Hepatocyte (in vitro differentiated cells): Measurements from ENCODE around the gene TBC1D1. TPM values are rescaled to one million over a fixed set of nuclear protein-coding genes. Genes with fewer than 3 reads are reported as not detected.

Experiments
- DNase-seq: peaks from one replicate; pipeline ENCODE4 v3.0.0-alpha.2; 2016; ENCODE audit warnings: low spot score
- H2AFZ ChIP-seq: fragments of 200-600 bp; sonication (generic); 2 replicates; pipeline ENCODE4 v1.6.0; 2016; ENCODE audit warnings: antibody characterized with exemption, mild to moderate bottlenecking
- H3K27ac ChIP-seq: fragments of 200-600 bp; sonication (generic); 2 replicates; pipeline ENCODE4 v1.5.1; 2016; ENCODE audit warnings: mild to moderate bottlenecking
- H3K27me3 ChIP-seq: fragments of 200-600 bp; sonication (generic); 2 replicates; pipeline ENCODE4 v1.6.1; 2016
- H3K36me3 ChIP-seq: fragments of 200-600 bp; sonication (generic); replicated peaks from 2 replicates; pipeline ENCODE4 v1.5.1; 2016; ENCODE audit warnings: low read depth; ENCODE audit not compliant: insufficient read depth
- H3K4me1 ChIP-seq: fragments of 200-600 bp; sonication (generic); 2 replicates; pipeline ENCODE4 v1.5.1; 2016; ENCODE audit warnings: mild to moderate bottlenecking, moderate library complexity; ENCODE audit not compliant: insufficient read depth
- H3K4me2 ChIP-seq: fragments of 200-600 bp; sonication (generic); 2 replicates; pipeline ENCODE4 v1.6.0; 2016
- H3K4me3 ChIP-seq: fragments of 200-600 bp; sonication (generic); 2 replicates; pipeline ENCODE4 v1.5.1; 2016; ENCODE audit warnings: mild to moderate bottlenecking
- H3K79me2 ChIP-seq: fragments of 200-600 bp; sonication (generic); 2 replicates; pipeline ENCODE4 v1.6.0; 2017; ENCODE audit warnings: mild to moderate bottlenecking
- H3K9me2 ChIP-seq: fragments of 200-600 bp; sonication (generic); replicated peaks from 2 replicates; pipeline ENCODE4 v1.6.0; 2017; ENCODE audit warnings: mild to moderate bottlenecking; ENCODE audit not compliant: insufficient read depth
- H3K9me3 ChIP-seq: fragments of 200-600 bp; sonication (generic); 2 replicates; pipeline ENCODE4 v1.5.1; 2016; ENCODE audit warnings: low read depth, mild to moderate bottlenecking
- H4K20me1 ChIP-seq: fragments of 200-600 bp; sonication (generic); 2 replicates; pipeline ENCODE4 v1.6.0; 2016; ENCODE audit warnings: mild to moderate bottlenecking; ENCODE audit not compliant: insufficient read depth, poor library complexity, severe bottlenecking
- CTCF ChIP-seq: fragments of 200-600 bp; sonication (generic); IDR thresholded peaks from 2 replicates; pipeline ENCODE4 v1.5.1; 2016; ENCODE audit warnings: antibody characterized with exemption, mild to moderate bottlenecking; ENCODE audit not compliant: poor library complexity
- EZH2 ChIP-seq: fragments of 200-600 bp; sonication (generic); IDR thresholded peaks from 2 replicates; pipeline ENCODE4 v1.6.1; 2016; ENCODE audit warnings: antibody characterized with exemption, mild to moderate bottlenecking, borderline replicate concordance
- EZH2phosphoT487 ChIP-seq: fragments of 200-600 bp; sonication (generic); IDR thresholded peaks from one replicate; pipeline ENCODE4 v1.6.1; 2018; ENCODE audit warnings: antibody characterized with exemption, mild to moderate bottlenecking, low read depth, moderate library complexity; ENCODE audit not compliant: unreplicated experiment, severe bottlenecking
- WGBS: methylation state at CpG from one replicate; pipeline ENCODE4 v1.1.6; 2016; ENCODE audit warnings: low lambda C conversion rate; ENCODE audit errors: missing lambda C conversion rate; 5-methylcytosine and 5-hydroxymethylcytosine counted together
- polyA plus RNA-seq: library from polyadenylated mRNA; unstranded; fragments of >200 nt; fragmentation: Nextera tagmentation; extraction: Ambion mirVana; gene quantifications from 2 replicates; pipeline ENCODE4 v1.2.1, GENCODE V29; 2016
- total RNA-seq: library from RNA; depleted of rRNA; stranded (reverse); fragments of >200 nt; gene quantifications from 2 replicates; pipeline ENCODE4 v1.2.3, GENCODE V29; 2014

TBC1D1 gene
- total and polyA plus RNA-seq, 2 experiments from 2014 or later: 45.6 to 117 TPM

GRCh38 chr4:37908488-37909331, 17.8 kb downstream of the TBC1D1 start:
- whole genome bisulfite sequencing: 82% methylated on average over 21 of the region's 21 CpGs
- TF ChIP-seq CTCF: no peak
- TF ChIP-seq EZH2phosphoT487: no peak
- no peak for DNase-seq

GRCh38 chr4:37909332-37910090, 18.6 kb downstream of the TBC1D1 start:
- DNase-seq: no peak
- Histone ChIP-seq H3K79me2 (no peaks in the 10 kb centered on the region), H3K4me2 (no peak overlapping the region), H3K27me3 (no peaks in the 10 kb centered on the region), H3K9me3 (no peaks in the 10 kb centered on the region), H3K27ac (no peak overlapping the region), H2AFZ (no peak overlapping the region), H3K4me3 (no peak overlapping the region), H3K36me3 (no peaks in the 10 kb centered on the region), H4K20me1 (no peaks in the 10 kb centered on the region), H3K4me1 (no peaks in the 10 kb centered on the region), H3K9me2 (no peaks in the 10 kb centered on the region)
- no peak for TF ChIP-seq CTCF
- no peak for TF ChIP-seq EZH2phosphoT487
- no peak for TF ChIP-seq EZH2
- WGBS: 90% methylated on average over 8 of the region's 8 CpGs

More at GRCh38 chr4:37908488-37909331, 17.8 kb downstream of the TBC1D1 start:
- Histone ChIP-seq H3K4me1 (no peaks in the 10 kb centered on the region), H3K79me2 (no peaks in the 10 kb centered on the region), H3K9me2 (no peaks in the 10 kb centered on the region), H3K36me3 (no peaks in the 10 kb centered on the region), H4K20me1 (no peaks in the 10 kb centered on the region), H2AFZ (no peak overlapping the region), H3K27me3 (no peaks in the 10 kb centered on the region), H3K27ac (no peak overlapping the region), H3K4me2 (no peak overlapping the region), H3K9me3 (no peaks in the 10 kb centered on the region), H3K4me3 (no peak overlapping the region)

GRCh38 chr4:37910091-37910486, 19.2 kb downstream of the TBC1D1 start:
- TF ChIP-seq EZH2 (no peak), EZH2phosphoT487 (no peak), CTCF (no peak)
- no peaks in the 10 kb centered on the region for H3K4me1 ChIP-seq
- H3K4me3 ChIP-seq: no peak overlapping the region
- no peak for DNase-seq
- H3K27ac ChIP-seq: no peak overlapping the region
- no peaks in the 10 kb centered on the region for H3K9me3 ChIP-seq
- H2AFZ ChIP-seq: no peak overlapping the region
- H3K27me3 ChIP-seq: no peaks in the 10 kb centered on the region
- no peak overlapping the region for H3K4me2 ChIP-seq
- no peaks in the 10 kb centered on the region for H3K9me2 ChIP-seq
- no peaks in the 10 kb centered on the region for H3K36me3 ChIP-seq
- H3K79me2 ChIP-seq: no peaks in the 10 kb centered on the region
- no peaks in the 10 kb centered on the region for H4K20me1 ChIP-seq
- WGBS: 88% methylated on average over 1 of the region's 1 CpG
